SK-N-SH (cell line): ENCODE data around the gene CHST2. TPM values are rescaled to one million over a fixed set of nuclear protein-coding genes. Genes with fewer than 3 reads are reported as not detected.
"Not testable (repeated sequence)": the region's sequence is repeated elsewhere in the genome, so short reads cannot be mapped to it uniquely, and the experiment has no call there.

Experiments used
- CTCF ChIA-PET: fragments of 300-600, 350-600 bp; formaldehyde crosslinking; extraction: SDS; loops from one replicate; lab custom pipeline; 2021; lab: Yijun Ruan, JAX
- POLR2A ChIA-PET: fragments of 350-600 bp; sonication (Branson Sonifier 250); formaldehyde crosslinking; extraction: SDS; loops from one replicate; lab custom pipeline; 2020; ENCODE audit warnings: antibody characterized with exemption, inconsistent platforms; lab: Yijun Ruan, JAX
- DNase-seq: peaks from one replicate; pipeline ENCODE4 v3.0.0; 2012
- H2AFZ ChIP-seq: fragments of 200-600 bp; sonication (generic); 2 replicates; pipeline ENCODE4 v1.8.1; 2016; ENCODE audit warnings: antibody characterized with exemption, mild to moderate bottlenecking, low read depth
- H3F3A ChIP-seq: fragments of 200-600 bp; sonication (generic); replicated peaks from 2 replicates; pipeline ENCODE3; 2016; ENCODE audit warnings: antibody characterized with exemption, mild to moderate bottlenecking; ENCODE audit not compliant: insufficient read depth
- H3K27ac ChIP-seq, 2 experiments: fragments of 200-500 bp in 1 of 2; fragments of 200-600 bp in 1 of 2; sonication (Bioruptor generic) in 1 of 2; sonication (generic), shearing (Covaris generic) in 1 of 2; 2 replicates each; pipeline versions ENCODE4 v1.5.1 to v1.6.1; 2014 to 2016; ENCODE audit warnings: low read depth in 2 of 2, inconsistent platforms in 1 of 2, low read length in 1 of 2, mild to moderate bottlenecking in 1 of 2, mixed read lengths in 1 of 2
- H3K27me3 ChIP-seq: fragments of 200-600 bp; sonication (generic), shearing (Covaris generic); 2 replicates; pipeline ENCODE4 v1.6.1; 2016; ENCODE audit warnings: mixed run types; ENCODE audit not compliant: insufficient read depth
- H3K36me3 ChIP-seq, 2 experiments: fragments of 200-500 bp in 1 of 2; fragments of 200-600 bp in 1 of 2; sonication (Bioruptor generic) in 1 of 2; sonication (generic) in 1 of 2; replicated peaks in 1 of 2; 2 replicates each; pipeline versions ENCODE3 to v1.5.1; 2014 to 2016; ENCODE audit warnings: low read length in 1 of 2, mild to moderate bottlenecking in 1 of 2; ENCODE audit not compliant: insufficient read depth in 2 of 2, control insufficient read depth in 1 of 2
- H3K4me1 ChIP-seq, 2 experiments: fragments of 200-500 bp in 1 of 2; fragments of 200-600 bp in 1 of 2; sonication (Bioruptor generic) in 1 of 2; sonication (generic), shearing (Covaris generic) in 1 of 2; 2 replicates each; pipeline versions ENCODE4 v1.5.1 to v1.6.1; 2014 to 2016; ENCODE audit warnings: low read depth in 1 of 2, low read length in 1 of 2, mixed run types in 1 of 2; ENCODE audit not compliant: insufficient read depth in 2 of 2, control insufficient read depth in 1 of 2
- H3K4me2 ChIP-seq: fragments of 200-600 bp; sonication (generic), shearing (Covaris generic); 2 replicates; pipeline ENCODE4 v1.6.1; 2017; ENCODE audit warnings: mixed run types
- H3K4me3 ChIP-seq, 2 experiments: fragments of 200-500 bp in 1 of 2; fragments of 200-600 bp in 1 of 2; sonication (Bioruptor generic) in 1 of 2; sonication (generic), shearing (Covaris generic) in 1 of 2; 2 replicates each; pipeline versions ENCODE4 v1.5.1 to v1.8.1; 2014 to 2016; ENCODE audit warnings: low read depth in 2 of 2, inconsistent platforms in 1 of 2, low read length in 1 of 2, mild to moderate bottlenecking in 1 of 2, mixed read lengths in 1 of 2, moderate library complexity in 1 of 2
- H3K79me2 ChIP-seq: fragments of 200-600 bp; sonication (generic); 2 replicates; pipeline ENCODE4 v1.8.1; 2017; ENCODE audit warnings: mild to moderate bottlenecking; ENCODE audit not compliant: insufficient read depth
- H3K9ac ChIP-seq: fragments of 200-600 bp; sonication (generic); 2 replicates; pipeline ENCODE4 v1.6.1; 2017; ENCODE audit warnings: mixed run types
- H3K9me2 ChIP-seq: fragments of 200-600 bp; sonication (generic); 2 replicates; pipeline ENCODE4 v1.6.1; 2017; ENCODE audit warnings: mixed run types
- H3K9me3 ChIP-seq: fragments of 200-600 bp; sonication (generic); 2 replicates; pipeline ENCODE4 v1.6.1; 2017; ENCODE audit warnings: mixed run types, mild to moderate bottlenecking, moderate library complexity
- H4K20me1 ChIP-seq: fragments of 200-600 bp; sonication (generic); 2 replicates; pipeline ENCODE4 v1.6.1; 2017; ENCODE audit warnings: mild to moderate bottlenecking, mixed run types; ENCODE audit not compliant: insufficient read depth
- EZH2phosphoT487 ChIP-seq: fragments of 200-600 bp; sonication (generic); IDR thresholded peaks from 2 replicates; pipeline ENCODE4 v1.6.1; 2017; ENCODE audit warnings: low read depth, mixed run types, mild to moderate bottlenecking, antibody characterized with exemption, moderate library complexity, borderline replicate concordance
- FOSL2 ChIP-seq: IDR thresholded peaks from 2 replicates; pipeline ENCODE4 v1.4.0; 2012; ENCODE audit warnings: low read depth, mild to moderate bottlenecking, moderate library complexity, borderline replicate concordance
- JUND ChIP-seq: IDR thresholded peaks from 2 replicates; pipeline ENCODE4 v1.4.0; 2012
- MAX ChIP-seq: IDR thresholded peaks from 2 replicates; pipeline ENCODE4 v1.4.0; 2012; ENCODE audit warnings: low read depth
- NFIC ChIP-seq: IDR thresholded peaks from 2 replicates; pipeline ENCODE4 v1.4.0; 2012; ENCODE audit warnings: borderline replicate concordance
- NRF1 ChIP-seq: IDR thresholded peaks from 2 replicates; pipeline ENCODE4 v1.6.1; 2012; ENCODE audit warnings: low read depth, mild to moderate bottlenecking, low read length
- PBX3 ChIP-seq: IDR thresholded peaks from 2 replicates; pipeline ENCODE4; 2012
- RAD21 ChIP-seq: IDR thresholded peaks from 2 replicates; pipeline ENCODE4 v1.6.1; 2012; ENCODE audit warnings: mild to moderate bottlenecking, low read length
- RXRA ChIP-seq: IDR thresholded peaks from 2 replicates; pipeline ENCODE4 v1.4.0; 2012; ENCODE audit warnings: low read depth, mild to moderate bottlenecking, borderline replicate concordance
- TCF12 ChIP-seq: IDR thresholded peaks from 2 replicates; pipeline ENCODE4 v1.4.0; 2012
- TEAD4 ChIP-seq: IDR thresholded peaks from 2 replicates; pipeline ENCODE4 v1.4.0; 2012; ENCODE audit warnings: mild to moderate bottlenecking, borderline replicate concordance; ENCODE audit not compliant: insufficient read depth
- WGBS: methylation state at CpG from one replicate; pipeline ENCODE4 v1.1.6; 2017; ENCODE audit warnings: low lambda C conversion rate; 5-methylcytosine and 5-hydroxymethylcytosine counted together
- polyA plus RNA-seq, 3 experiments: library from polyadenylated mRNA; depleted of rRNA; stranded (reverse); fragments of >200 nt; gene quantifications; 2 replicates each; pipeline ENCODE4 v1.2.3, GENCODE V29; 2012

CHST2 gene
- polyA plus RNA-seq, 1 of the 3 experiments (the other 2 are of a cell fraction), result 1.6 TPM

- H3K9me2 ChIP-seq, result no peaks in the 10 kb centered on the region
- WGBS, result 79% methylated on average over 1 of the region's 1 CpG
- H3K4me1 ChIP-seq, result peaks cover 0 to 6% of the 10 kb centered on the region in 2 experiments; a peak in 1 of 4 replicates
- H3F3A ChIP-seq, result peaks cover 8% of the 10 kb centered on the region
- H2AFZ ChIP-seq, result peak overlapping the region; percentile 21; the same call in 1 of the 2 replicates
- no peak for TF ChIP-seq NRF1
- no peak for TF ChIP-seq TCF12
- no peak for TF ChIP-seq TEAD4
- no peak for TF ChIP-seq EZH2phosphoT487
- no peak for TF ChIP-seq FOSL2
- TF ChIP-seq RXRA, result no peak
- TF ChIP-seq RAD21, result no peak
- TF ChIP-seq NFIC, result no peak
- peak overlapping the region in 1 of 2 experiments; percentile 17; a peak in 1 of 4 replicates for H3K27ac ChIP-seq
- no peak overlapping the region for H3K4me3 ChIP-seq
- H3K9ac ChIP-seq, result no peak overlapping the region
- no peaks in the 10 kb centered on the region for H3K36me3 ChIP-seq
- no peaks in the 10 kb centered on the region for H3K9me3 ChIP-seq
- no peak overlapping the region for H3K4me2 ChIP-seq
- no peaks in the 10 kb centered on the region for H3K27me3 ChIP-seq
- H4K20me1 ChIP-seq, result no peaks in the 10 kb centered on the region
- CTCF ChIA-PET, result no interaction called here
- DNase-seq, result no peak
- no peaks in the 10 kb centered on the region for H3K79me2 ChIP-seq
- POLR2A ChIA-PET, result no interaction called here
These were observed 45.6 kb downstream of the CHST2 start for GRCh38 chr3:143165211-143165610.

- H3K27me3 ChIP-seq, H3K4me3 ChIP-seq, H3K4me2 ChIP-seq, H3K9ac ChIP-seq, H4K20me1 ChIP-seq, H3K36me3 ChIP-seq, DNase-seq, H3K9me3 ChIP-seq, H3F3A ChIP-seq, POLR2A ChIA-PET, H3K9me2 ChIP-seq, H3K79me2 ChIP-seq, H3K4me1 ChIP-seq, CTCF ChIA-PET: not testable (repeated sequence)
- Histone ChIP-seq H3K27ac (peak overlapping the region in 1 of 2 experiments; percentile 17; a peak in 1 of 4 replicates), H2AFZ (peak overlapping the region; percentile 21; the same call in 1 of the 2 replicates)
- WGBS, result 46% methylated on average over 5 of the region's 5 CpGs
- TF ChIP-seq MAX, result peak; percentile 49
- peak; percentile 66 for TF ChIP-seq JUND
- peak; percentile 42; the same call in 1 of the 2 replicates for TF ChIP-seq TCF12
- peak; percentile 77 for TF ChIP-seq FOSL2
- peak; percentile 49 for TF ChIP-seq PBX3
These were observed 46.2 kb downstream of the CHST2 start for GRCh38 chr3:143165612-143166285.
